Bladder microvascular endothelial cell (primary cell): ENCODE measurements around the gene FUNDC2. TPM values are rescaled to one million over a fixed set of nuclear protein-coding genes. Genes with fewer than 3 reads are reported as not detected.

Experiments used
- total RNA-seq: library from RNA; depleted of rRNA; stranded (reverse); fragments of >200 nt; gene quantifications from 2 replicates; pipeline ENCODE4 v1.2.3, GENCODE V29; 2014

FUNDC2 gene, protein sequence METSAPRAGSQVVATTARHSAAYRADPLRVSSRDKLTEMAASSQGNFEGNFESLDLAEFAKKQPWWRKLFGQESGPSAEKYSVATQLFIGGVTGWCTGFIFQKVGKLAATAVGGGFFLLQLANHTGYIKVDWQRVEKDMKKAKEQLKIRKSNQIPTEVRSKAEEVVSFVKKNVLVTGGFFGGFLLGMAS
- 32.5 and 87.5 TPM in 2 replicates for total RNA-seq

DNA sequence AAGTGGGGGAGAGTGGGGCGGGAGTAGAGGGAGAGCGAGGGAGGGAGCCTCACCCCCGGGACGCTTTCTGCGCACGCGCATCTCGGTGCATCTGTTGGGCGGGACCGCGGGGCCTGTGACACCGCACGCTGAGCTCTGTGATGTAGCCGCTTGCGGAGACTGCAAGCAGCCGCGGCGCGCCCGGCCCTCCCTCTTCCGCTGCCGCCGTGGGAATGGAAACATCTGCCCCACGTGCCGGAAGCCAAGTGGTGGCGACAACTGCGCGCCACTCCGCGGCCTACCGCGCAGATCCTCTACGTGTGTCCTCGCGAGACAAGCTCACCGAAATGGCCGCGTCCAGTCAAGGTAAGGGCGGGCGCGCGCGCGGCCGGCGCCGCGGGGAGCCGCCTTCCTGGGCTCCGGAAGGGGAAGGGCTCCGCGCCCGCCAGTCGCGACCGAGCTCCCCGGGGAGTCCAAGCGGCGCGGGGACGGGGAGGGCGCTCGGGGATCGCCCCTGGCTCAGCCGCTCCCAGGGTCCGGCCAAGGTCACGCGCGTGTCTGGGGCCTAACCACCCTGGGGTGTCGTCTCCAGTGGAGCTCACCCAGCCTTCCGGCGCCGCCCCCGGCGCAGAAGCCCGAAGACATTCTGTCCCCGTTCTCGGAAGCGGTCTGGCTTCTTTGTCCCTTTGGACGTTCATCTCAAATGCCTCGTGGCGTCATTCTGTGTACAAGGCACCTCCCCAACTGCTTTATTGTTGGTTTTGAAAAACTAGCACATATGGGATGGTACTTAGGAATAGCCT is at the start of gene FUNDC2:
TSS of gene FUNDC2 (plus strand) at position 118 of the 782 bp plus-strand sequence. CDS start at position 213, 95 bp downstream.

DNA sequence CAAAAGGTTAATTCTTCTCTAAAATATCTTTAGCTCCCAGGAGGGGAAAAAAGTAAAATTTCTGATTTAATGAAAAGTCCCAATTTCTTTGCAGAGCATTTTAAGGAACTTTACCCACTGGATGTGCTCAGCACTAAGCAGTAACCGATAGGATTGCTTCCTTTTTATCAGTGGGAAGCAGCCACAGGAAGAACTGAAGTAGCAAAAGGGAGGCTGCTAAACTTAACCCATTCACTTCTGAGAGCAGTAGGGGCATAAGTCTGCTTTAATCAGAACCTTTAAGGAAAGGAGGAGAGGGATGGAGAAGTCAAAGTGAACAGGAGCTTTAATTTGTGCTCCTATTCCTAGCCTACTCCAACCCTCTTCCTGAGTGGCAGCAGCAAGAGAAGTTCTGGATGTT is 4.1 kb upstream of the FUNDC2 start, which contains the start of gene F8:
TSS of gene F8 (minus strand) at position 139 of the 400 bp plus-strand sequence. CDS start 171 bp downstream, outside the sequence.

DNA sequence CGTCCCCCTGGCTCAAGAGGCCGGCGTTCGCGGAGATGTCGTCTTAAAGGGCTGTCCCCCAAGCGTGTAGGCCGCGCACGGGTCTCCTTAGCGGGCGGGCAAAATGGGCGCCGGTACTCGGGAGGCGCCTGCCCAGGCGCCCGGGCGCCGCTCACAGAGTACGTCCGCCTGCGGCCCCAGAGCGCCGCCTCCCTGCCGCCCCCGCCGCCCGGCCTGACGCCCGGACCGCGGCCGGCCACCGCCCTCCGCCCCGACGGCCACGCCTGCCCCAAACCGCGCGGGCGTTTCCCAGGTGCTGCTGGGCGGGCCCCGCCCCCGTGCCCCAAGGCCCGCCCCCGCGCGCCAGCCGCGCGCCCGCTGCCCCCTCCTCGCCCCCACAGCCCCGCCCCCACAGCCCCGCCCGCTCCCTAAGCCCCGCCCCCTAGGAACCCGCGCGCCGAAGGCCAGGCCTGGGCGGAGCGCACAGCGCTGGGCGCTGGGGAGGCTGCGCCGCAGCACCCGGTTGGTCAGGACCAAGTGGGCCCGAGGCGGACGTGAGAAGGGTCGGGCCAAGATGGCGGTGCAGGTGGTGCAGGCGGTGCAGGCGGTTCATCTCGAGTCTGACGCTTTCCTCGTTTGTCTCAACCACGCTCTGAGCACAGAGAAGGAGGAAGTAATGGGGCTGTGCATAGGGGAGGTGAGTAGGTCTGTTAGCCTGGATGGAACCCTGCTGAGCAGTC is 44.5 kb downstream of the FUNDC2 start, which contains the start of the genes BRCC3, CMC4 and MTCP1:
TSS of gene BRCC3 (plus strand) at position 534 of the 719 bp plus-strand sequence. CDS start at position 554, 20 bp downstream.
TSS of gene CMC4 (minus strand) at position 162 of the 719 bp plus-strand sequence. CDS start 7,113 bp downstream, outside the sequence.
TSS of gene MTCP1 (minus strand) at position 162 of the 719 bp plus-strand sequence. CDS start 5,126 bp downstream, outside the sequence.

Other genes starting within 250 kb of the FUNDC2 start
- 29.1 and 33.8 TPM in 2 replicates for gene MPP1, start 221.4 kb upstream of the FUNDC2 start, total RNA-seq
- gene SMIM9, start 192.2 kb upstream of the FUNDC2 start, total RNA-seq = not detected in 2 replicates
- 1.3 and 2.3 TPM in 2 replicates for gene F8A1, start 140.5 kb upstream of the FUNDC2 start, total RNA-seq
- 2.4 and 3.1 TPM in 2 replicates for gene F8, start 4.1 kb upstream of the FUNDC2 start, total RNA-seq
- 3.9 and 5.3 TPM in 2 replicates for gene CMC4, start 44.3 kb downstream of the FUNDC2 start, total RNA-seq
- gene MTCP1, start 44.3 kb downstream of the FUNDC2 start, total RNA-seq = 14.2 and 16.2 TPM in 2 replicates
- 12.6 and 15.2 TPM in 2 replicates for gene BRCC3, start 44.7 kb downstream of the FUNDC2 start, total RNA-seq
- 55.2 and 56.5 TPM in 2 replicates for gene VBP1, start 189.6 kb downstream of the FUNDC2 start, total RNA-seq
- under 0.01 and 0.38 TPM in 2 replicates for gene RAB39B, start 237.6 kb downstream of the FUNDC2 start, total RNA-seq